Left cardiac atrium (tissue), 4 donors: ENCODE data around the gene FHOD3. TPM values are rescaled to one million over a fixed set of nuclear protein-coding genes. Genes with fewer than 3 reads are reported as not detected.

Experiments used
- ATAC-seq, 2 donors: fragments of 200-7000 bp; cut with Tn5 transposase; one replicate each; pipeline ENCODE4 v1.9.1; 2020; ENCODE audit warnings: mild to moderate bottlenecking in 2 of 2, moderate library complexity in 2 of 2
- DNase-seq: peaks from one replicate; pipeline ENCODE4 v3.0.0-alpha.2; 2020
- intact Hi-C, 2 donors: fragments of 100-400 bp; cut with DNase I; formaldehyde crosslinking; loops; one replicate each; pipeline versions ENCODE4 v1.14.1 to v1.15.1; 2022 to 2023
- total RNA-seq, 2 donors: library from RNA; stranded (reverse); fragmentation: NEBNext Ultra II Directional; extraction: Animal tissue kit (Norgen Biotek cat#: 25700); gene quantifications; one replicate each; pipeline ENCODE4 v1.2.1, GENCODE V29; 2021
- donor health status: DM: no; HTN: yes; CAD: no.
- donor health status: DM: no; HTN: yes; CAD: no; lungs with severe emphysema.
- donor health status: DM: yes; HTN: yes; CAD: no.
- donor health status: Dilated cardiomyopathy.

The FHOD3 gene
- total RNA-seq, 2 donors from 2014 or later, result 117 to 119 TPM

DNA sequence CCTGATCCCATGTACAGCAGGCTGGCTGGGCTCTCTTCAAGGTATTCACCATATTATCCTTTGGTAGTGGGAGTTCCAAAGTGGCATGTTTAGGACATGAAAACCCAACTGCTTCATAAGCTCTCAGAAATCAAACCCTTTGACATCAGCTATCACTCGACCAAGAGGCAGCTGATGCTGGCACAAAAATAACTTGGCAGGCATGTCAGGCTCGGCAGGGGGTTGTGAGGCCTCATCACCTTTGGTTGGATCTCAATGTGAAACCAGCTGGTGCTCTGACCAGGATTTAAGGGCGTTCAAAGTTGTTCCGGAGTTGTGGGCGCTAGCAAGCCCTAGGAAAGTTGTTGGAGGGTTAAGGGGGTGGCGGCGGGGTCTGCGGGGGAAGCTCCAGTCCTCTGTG, 171.9 kb downstream of the FHOD3 start:
- intact Hi-C loops, result loop anchor here in 1 of 2 donors (5.0 kb wide), 1 partner anchor 137 kb away; no protein-coding TSS in a partner anchor
- DNase-seq (peak; percentile 52), ATAC-seq (peak; percentile 68 to 77)

DNA sequence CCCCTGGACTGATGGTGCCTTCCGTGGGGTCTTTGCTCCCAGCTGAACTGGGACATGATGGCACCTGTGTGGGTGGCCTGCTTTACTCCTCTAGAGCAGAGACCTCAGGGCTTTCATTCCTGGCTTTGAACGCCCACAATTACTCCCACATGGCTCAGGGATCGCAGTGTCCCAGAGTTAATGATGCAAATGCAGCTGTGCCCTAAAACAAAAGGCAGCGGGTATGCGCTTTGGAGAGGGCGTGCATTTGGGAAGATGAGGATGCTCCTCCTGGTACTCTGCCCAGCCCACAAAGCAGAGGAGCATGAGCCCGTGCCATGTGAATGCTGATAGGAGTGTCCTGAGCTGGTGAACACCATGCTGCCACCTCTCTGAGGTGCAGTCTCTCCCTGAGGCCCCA, 173.4 kb downstream of the FHOD3 start:
- ATAC-seq, result peak in 1 of 2 donors; percentile 14
- intact Hi-C loops, result no loop called here

DNA sequence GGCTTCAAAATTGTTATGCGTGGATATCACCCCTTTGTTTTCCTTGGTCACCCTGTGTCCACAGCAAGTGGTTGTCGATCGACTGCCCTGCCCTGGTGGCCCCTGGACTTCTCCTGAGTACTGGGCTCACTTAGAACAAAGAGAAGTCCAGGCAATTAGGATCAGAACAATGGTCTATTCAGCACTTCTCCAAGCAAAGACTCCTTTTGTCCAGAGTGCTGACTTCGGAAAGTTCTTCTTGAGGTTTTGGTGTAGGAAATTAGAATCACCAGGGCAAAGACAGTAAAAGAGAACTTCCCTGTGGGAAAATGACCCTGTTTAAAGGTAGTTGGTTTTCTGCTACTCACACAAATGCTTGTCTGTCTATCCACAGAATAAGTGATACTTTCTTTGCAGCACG, 173.9 kb downstream of the FHOD3 start:
- DNase-seq, result no peak
- ATAC-seq, result no peak
- intact Hi-C loops, result no loop called here

More for the DNA sequence above, 173.4 kb downstream of the FHOD3 start:
- no peak for DNase-seq

DNA sequence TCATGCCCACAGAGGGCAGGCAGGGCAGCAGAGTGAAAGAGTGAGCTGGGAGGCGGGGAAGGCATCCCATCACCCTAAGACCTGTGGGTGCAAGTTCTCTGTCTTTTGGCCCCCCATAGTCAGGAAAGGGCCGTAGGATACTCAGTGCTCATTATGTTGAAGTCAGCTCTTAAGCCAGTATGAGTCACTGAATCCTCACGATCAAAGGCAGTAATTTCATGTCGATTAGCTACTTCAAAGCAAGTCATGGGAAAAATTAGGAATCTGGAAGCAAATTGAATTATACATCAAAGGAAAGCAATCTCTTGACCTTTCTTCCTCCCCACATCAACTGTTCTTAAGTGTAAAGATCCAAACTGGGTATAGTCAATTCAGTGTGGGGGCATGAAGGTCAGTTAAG, 178.9 kb downstream of the FHOD3 start:
- DNase-seq, result no peak
- no peak for ATAC-seq
- intact Hi-C loops, result no loop called here

DNA sequence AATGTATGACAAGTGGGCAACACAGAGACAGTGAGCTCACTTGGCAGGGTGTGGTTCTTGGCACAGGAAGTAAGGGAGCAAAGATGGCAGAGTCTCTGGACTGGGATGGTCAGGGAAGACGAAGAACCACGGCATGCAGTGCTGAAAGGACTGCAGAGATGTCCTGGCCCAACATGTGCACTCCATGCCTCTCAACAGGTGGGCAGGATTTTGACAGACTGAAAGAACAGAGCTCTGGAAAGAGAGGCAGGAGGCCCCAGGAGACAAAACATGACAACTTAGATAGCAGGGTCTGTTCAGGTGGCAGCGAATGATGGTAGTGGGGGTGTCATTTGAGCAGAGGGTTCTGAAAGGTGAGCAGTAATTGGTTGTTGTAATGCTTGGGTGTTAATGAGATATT, 180.3 kb downstream of the FHOD3 start:
- ATAC-seq (no peak), DNase-seq (no peak)
- intact Hi-C loops, result no loop called here

DNA sequence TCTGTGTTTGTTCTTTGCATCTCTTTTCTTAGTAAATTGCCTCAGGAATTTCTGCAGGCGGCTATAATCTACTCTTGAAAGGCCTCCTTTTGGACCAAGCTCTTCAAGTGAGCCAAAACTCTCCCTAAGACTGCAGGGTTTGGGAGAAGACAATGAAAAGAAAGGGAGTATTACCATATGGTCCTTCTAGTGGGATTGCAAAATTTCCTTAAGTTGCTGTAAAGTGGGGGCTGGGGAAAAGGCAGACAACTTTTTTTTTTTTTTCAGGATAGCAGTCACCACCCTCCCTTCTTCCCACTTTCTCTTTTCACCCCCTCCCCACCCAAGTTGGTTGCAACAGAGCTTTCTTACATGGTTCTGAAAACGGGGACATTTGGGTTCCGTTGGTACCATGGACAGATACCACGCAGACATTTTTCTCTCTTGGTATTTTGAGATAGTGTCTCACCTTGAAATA, 183.7 kb downstream of the FHOD3 start:
- ATAC-seq (no peak), DNase-seq (no peak)
- intact Hi-C loops, result no loop called here

DNA sequence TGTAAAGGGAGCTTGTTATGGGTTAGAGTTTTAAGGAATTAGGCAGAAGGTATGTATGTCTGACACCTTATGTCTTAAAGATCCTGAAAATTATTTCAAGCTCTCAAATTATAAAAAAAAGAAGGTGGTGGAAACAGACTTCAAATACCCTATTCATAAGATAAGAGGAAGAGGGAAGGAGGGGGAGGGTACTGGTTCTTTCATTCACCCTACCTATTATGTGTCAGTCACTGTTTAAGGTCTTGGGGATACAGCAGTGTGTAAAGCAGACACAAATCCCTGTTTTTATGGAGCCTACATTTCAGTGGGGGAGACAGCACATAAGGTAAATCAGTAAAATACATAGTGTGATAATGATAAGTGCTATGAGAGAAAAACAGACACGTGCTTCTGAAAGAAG, 184.4 kb downstream of the FHOD3 start:
- DNase-seq (no peak), ATAC-seq (no peak)
- intact Hi-C loops, result no loop called here

DNA sequence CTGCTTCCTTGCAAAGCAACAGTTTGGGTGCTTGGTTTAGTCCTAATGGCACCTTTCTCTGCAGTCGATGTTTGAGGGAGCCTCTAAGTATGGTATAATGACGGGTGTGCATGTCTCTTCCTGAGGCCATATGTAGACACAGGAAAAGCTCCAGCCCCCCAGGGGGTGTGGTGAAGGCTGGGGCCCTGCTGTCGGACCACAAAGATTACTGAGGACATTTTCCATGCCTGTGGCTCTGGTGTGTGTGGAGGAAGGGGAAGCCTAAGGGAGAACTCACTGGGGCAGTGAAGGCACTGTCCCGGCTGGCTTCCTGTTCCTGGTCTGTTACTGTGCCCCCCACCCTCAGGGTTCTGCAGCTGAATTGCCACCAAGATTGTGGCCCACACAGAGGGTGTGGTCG, 187.1 kb downstream of the FHOD3 start:
- DNase-seq, result no peak
- ATAC-seq, result no peak
- intact Hi-C loops, result no loop called here

DNA sequence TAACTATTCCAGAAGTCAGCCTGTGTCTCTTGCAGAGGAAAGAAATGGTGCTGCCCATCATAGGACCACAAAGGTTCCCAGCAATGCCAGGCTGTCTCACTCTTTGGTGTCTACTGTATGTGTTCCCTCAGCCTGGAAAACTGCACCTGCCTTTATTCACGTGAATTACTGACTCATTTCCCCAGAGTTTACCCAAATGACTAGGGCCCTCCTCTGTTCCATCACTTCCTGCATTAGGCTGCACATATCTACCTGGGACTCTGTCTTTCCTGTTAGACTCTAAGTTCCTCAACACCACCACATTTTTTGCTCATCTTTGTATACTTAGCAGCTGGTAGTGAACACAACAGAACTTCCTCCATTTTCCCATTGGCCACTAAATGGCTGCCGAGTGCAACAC, 188.3 kb downstream of the FHOD3 start:
- intact Hi-C loops, result no loop called here
- ATAC-seq (no peak), DNase-seq (no peak)

DNA sequence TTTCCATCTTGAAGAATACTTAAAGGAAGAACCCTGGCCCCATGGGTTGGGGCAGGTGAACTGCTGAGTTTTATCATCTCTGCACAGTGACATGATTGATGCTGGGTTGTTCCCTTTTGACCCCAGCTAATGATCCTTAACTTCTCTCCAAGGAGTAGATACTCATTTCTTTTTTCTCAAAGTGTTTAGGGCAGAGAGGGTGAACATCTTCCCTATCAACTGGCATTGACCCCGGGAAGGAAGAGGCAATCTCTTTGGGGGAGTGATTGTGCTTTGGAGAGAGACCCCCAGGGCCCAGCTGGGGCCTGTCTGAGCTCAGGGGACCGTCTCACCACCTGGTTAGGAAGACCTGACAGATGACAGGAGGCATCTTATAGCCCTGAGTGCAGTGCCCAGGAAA, 190.6 kb downstream of the FHOD3 start:
- ATAC-seq, result no peak
- intact Hi-C loops, result no loop called here
- no peak for DNase-seq

DNA sequence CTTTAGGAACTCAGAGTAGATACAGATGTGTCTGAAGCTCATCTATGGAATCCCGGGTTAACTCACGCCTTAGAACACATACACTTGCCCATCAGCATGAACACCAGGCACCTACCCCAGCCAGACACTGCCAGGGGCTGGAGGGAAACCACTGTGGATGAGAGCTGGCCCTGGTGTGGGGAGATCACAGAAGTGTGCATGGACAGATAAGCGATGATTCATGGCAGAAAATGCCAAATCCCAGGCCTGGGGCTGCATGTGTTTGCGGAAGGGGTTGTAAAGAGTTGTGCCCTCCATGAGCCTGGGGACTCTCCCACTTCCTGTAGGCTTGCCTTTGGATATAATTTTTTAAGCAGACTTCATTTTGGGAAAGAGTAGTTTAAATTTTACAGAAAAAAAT, 193.4 kb downstream of the FHOD3 start:
- intact Hi-C loops, result no loop called here
- ATAC-seq (peak in 1 of 2 donors; percentile 48), DNase-seq (no peak)

DNA sequence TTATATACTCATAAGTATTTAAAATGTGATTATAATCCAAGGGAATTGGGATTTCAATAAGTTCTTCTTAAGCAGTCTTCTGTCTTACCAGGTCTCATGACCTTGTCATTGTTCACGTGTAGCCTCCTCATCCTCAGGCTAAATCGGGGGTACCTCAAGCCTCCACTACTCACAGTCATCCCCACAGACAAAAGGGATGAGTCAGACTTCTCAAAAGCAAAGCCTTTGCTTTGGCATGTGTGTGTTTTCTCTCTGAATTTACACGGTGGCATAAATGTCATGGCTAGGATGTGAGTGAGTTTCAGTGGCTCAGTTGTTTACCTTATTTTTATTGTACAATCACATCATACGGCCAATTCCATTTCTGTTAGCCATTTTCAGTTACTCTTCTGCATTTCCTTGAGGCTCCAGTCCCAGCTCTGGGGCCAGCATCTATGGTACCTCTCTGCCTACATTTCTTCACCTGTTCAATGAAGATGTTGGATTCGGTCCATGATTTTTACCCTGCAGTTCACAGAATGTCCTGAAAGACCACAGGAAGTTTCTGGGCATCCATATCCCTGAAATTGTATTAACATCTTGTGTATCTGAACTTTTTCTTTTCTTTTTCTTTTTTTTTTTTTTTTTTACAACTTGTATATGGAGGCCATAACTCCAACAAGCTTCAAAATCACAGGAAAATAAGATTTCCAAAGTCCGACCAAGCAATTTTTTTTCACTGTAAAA, 195.3 kb downstream of the FHOD3 start:
- ATAC-seq, result no peak
- intact Hi-C loops, result no loop called here
- no peak for DNase-seq

DNA sequence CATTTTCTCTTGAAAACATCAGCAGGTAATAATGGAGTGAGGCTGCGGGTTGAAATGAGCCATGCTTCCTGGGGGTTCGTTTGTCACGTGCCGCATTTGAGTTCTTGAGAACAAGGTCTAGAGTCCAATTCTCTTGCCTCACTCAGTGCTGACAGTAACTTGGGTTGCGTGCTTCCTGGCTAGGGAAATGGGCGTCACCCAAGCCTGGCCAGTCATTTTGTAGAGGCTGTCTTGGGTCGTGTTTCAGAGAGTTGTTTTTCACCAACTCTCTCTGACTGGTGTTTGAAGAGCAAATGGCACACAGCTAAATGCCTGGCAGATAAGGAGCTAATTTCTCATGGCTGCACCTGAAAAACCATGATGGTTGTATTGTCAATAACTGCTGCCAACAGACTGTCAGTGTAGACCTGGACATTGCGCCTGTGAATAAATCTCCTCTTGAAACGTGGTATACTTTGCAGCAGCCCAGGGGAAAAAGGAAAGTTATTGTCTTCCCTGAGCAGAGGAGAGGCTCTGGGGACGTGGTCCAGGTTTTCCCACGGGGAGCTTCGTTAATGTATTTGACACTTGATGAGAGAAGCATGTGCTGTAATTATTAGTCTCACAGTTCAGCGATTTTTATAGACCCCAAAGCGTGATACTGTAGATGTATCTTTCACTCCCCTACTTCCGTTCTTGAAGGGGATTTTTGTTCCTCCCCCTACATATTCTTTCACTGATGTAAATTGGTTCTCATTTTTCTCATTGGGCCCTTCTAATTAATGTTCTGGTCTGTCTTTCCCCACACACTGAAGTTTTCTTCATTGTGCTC, 196.0 kb downstream of the FHOD3 start:
- intact Hi-C loops, result no loop called here

DNA sequence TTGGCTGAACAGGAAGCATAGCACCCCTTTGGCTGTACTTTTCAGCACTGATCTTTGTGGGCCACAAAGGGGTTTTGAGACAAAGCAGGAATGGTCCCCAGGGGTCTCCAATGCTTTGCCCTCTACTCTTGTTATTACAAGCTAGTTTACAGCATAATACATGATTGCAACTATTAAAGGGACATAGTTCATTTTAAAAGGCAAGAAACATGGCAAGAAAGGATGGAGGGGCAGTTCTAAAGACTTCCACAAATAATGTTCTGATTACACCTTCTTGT, 196.6 kb downstream of the FHOD3 start:
- no peak for ATAC-seq
- intact Hi-C loops, result no loop called here

More for the DNA sequence above, 196.0 kb downstream of the FHOD3 start:
- DNase-seq (peak; percentile 52), ATAC-seq (peak; percentile 84 to 86)

DNA sequence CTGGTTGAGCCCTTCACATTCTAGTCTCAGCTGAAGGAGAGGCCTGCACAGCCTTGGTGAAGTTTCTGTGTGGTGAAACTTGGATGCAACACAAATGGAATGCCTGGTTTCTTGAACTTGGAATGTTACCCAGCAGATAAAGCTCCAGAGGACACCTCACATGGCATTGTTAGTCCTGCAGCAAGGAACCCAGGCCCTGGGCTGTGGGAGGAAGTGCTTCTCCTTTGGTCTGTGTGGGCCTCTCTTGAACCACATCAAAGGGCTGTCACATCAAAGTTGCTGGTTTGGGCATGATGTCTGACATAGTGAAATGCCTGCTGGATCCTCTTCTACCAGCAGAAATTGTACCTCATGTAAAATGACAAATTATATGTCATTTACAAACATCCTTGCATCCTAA, 198.5 kb downstream of the FHOD3 start:
- no peak for DNase-seq
- intact Hi-C loops, result no loop called here
- no peak for ATAC-seq

More for the DNA sequence above, 196.6 kb downstream of the FHOD3 start:
- DNase-seq, result no peak

DNA sequence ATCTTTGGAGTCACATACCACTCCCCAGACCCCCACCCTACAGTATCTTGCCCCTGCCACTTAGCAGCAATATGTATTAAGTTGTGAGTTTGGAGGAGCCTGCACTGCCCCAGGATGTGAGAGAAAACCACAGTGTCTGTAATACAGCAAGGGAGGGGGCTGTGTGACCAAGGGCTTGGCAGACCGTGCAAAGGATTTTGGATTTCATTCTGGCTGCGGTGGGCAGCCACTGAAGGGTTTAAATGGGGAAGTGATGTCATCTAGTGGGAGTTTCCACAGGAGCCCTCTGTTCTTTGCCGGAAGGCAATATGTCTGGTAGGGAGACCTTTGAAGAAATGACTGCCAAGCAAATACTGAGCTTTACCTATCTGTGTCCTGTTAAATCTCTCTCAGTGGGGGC, 202.4 kb downstream of the FHOD3 start:
- no peak for ATAC-seq
- no peak for DNase-seq
- intact Hi-C loops, result loop anchor here in 1 of 2 donors (10.0 kb wide), 1 partner anchor 275 kb away; no protein-coding TSS in a partner anchor

DNA sequence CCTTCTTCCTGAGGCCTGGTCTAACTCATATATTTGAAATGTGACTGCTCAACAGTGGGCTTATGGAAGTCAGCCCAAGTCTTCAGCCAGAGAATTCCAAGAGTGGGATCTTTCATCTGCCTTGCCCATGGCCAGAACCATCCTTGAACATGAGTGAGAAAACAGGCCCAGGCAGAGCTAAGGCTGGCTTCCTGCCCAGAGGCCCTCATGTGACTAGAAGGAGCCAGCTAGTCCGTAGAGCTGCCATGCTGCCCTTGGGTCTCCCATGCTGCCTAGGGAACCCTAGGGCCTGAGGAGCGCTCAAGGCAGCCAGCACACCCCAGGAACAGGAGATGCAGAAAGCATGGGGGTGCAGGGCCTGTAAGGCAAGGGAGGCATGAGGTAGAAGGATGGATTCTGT, 203.6 kb downstream of the FHOD3 start:
- no peak for DNase-seq
- ATAC-seq, result peak in 1 of 2 donors; percentile 26

DNA sequence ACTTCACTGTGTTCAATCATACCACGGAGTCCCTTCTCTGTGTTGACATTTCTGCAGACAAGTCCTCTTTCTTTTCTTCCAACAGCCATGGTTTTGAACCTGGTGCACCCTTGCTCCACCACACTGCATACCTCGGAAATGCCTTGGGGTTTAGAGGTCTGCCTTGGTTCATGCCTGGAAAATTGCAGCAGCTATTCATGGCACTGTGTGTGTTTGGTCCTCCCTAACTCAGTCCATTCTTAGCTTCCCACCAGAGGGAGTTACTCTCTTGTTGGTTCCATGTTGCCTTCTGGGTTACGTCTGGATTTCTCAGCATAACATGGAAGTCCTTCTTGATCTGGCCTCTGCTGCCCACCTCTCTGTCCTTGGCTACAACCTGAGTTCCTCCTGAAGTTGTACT, 206.0 kb downstream of the FHOD3 start:
- intact Hi-C loops, result loop anchor here in 1 of 2 donors (10.0 kb wide), 1 partner anchor 279 kb away; no protein-coding TSS in a partner anchor
- ATAC-seq (peak in 1 of 2 donors; percentile 12), DNase-seq (no peak)

More for the DNA sequence above, 203.6 kb downstream of the FHOD3 start:
- intact Hi-C loops, result loop anchor here in 1 of 2 donors (10.0 kb wide), 1 partner anchor 276 kb away; no protein-coding TSS in a partner anchor

DNA sequence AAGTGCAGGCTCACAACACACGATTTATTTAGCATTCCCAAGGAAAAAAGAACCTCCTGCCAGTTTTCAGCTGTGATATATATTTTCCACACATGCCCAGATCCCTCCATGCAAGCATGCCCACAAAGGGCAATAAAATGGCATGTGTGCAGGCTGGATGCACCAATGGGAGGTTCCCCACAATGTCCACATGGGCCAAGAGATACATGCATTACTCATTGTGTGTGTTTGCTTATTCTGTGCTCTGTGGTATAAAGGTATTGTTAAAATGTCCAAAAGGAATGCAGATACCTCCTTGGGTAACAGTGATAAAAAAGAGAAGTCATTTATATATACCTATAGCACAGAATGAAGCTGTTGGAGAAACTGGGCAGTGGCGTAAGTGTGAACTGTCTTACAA, 207.4 kb downstream of the FHOD3 start:
- no peak for DNase-seq
- no peak for ATAC-seq
- intact Hi-C loops, result loop anchor here in 1 of 2 donors (10.0 kb wide), 1 partner anchor 280 kb away; no protein-coding TSS in a partner anchor

DNA sequence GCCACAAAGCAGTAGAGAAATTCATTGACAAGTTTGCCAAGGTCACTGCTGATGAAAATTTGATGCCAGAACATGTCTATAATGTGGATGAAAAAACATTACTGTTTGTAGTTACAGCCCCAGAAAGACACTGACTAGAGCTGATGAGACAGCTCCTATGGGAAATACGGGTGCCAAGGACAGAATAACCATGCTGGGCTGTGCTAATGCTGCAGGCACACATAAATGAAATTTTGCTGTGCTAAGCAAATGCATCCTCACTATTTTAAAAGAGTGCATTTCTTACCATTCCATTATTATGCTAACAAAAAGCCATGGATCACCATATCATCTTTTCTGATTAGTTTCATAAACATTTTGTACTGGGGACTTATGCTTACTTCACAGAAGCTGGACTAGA, 208.2 kb downstream of the FHOD3 start:
- no peak for ATAC-seq
- no peak for DNase-seq
- intact Hi-C loops, result loop anchor here in 1 of 2 donors (10.0 kb wide), 1 partner anchor 281 kb away; no protein-coding TSS in a partner anchor
